ENCODE data around the gene BAZ2B. TPM values are rescaled to one million over a fixed set of nuclear protein-coding genes. Genes with fewer than 3 reads are reported as not detected.

The BAZ2B gene
- total and polyA plus RNA-seq, 9 of the 15 experiments (the other 6 are each of a cell fraction or from before 2014, with no cell fraction given), result 7.5 to 38.6 (median 19.8) TPM

DNA sequence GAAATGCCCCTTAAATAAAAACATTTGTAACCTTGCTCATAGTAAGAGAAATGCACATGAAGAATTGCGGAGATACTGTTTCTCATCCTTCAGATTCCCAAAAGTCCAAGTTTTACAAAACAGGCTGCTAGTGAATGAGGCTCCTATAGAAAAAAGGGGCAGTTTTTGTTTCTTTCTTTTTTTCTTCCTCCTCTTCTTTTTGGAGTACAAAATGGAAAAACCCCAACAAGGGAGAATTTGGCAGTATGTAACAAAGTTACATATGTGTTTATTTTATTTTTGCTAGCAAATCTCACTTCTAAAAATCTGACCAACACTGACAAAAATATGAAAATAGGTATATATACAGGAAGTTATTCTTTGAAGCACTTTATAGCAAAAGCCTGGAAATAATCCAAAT is 7.1 kb upstream of the BAZ2B start:
- Histone ChIP-seq H3K9me3 (replicated peaks; ENCODE audit: control insufficient read depth, insufficient read depth, low read depth, low read length) (no peaks in the 10 kb centered on the region), H3K4me1 (replicated peaks in 1 of 2; ENCODE audit: control insufficient read depth in 2 of 2, insufficient read depth in 2 of 2, low read length in 2 of 2) (no peaks in the 10 kb centered on the region), H3K27me3 (ENCODE audit: control insufficient read depth in 2 of 2, insufficient read depth in 2 of 2, low read length in 2 of 2) (no peaks in the 10 kb centered on the region), H3K36me3 (ENCODE audit: control insufficient read depth, insufficient read depth, low read length) (no peaks in the 10 kb centered on the region), H3K9me1 (ENCODE audit: control insufficient read depth, insufficient read depth, low read length) (no peaks in the 10 kb centered on the region), H3K27ac (ENCODE audit: extremely low read depth, low read depth, low read length) (no peak overlapping the region), H2AFZ (ENCODE audit: low read depth, low read length) (no peak overlapping the region), H4K20me1 (replicated peaks; ENCODE audit: control insufficient read depth, insufficient read depth, low read length) (no peaks in the 10 kb centered on the region), H3K4me3 (no peak overlapping the region), H3K4me2 (ENCODE audit: insufficient read depth, low read length) (no peak overlapping the region), H3K9ac (ENCODE audit: insufficient read depth in 1 of 2, low read depth in 2 of 2, low read length in 2 of 2) (no peak overlapping the region), H3K79me2 (ENCODE audit: control insufficient read depth, insufficient read depth, low read length) (no peaks in the 10 kb centered on the region)
- 86% methylated on average over 1 of the region's 1 CpG for WGBS (ENCODE audit: insufficient coverage, low coverage, missing lambda C conversion rate)
- no TSS peak for BruUV-seq (replicated peaks)
- TF ChIP-seq FOXM1 (IDR thresholded peaks at IDR 0.05; ENCODE audit: low read depth) (no peak), FOXM1 (CRISPR knock-in tag; IDR thresholded peaks at IDR 0.05; ENCODE audit: low read depth) (no peak), ZNF3 (CRISPR knock-in tag; IDR thresholded peaks at IDR 0.05) (no peak), COPS2 (conservative IDR thresholded peaks at IDR 0.05) (no peak), BRD9 (IDR thresholded peaks at IDR 0.05; ENCODE audit: low read depth, partially characterized antibody) (no peak), LEF1 (IDR thresholded peaks at IDR 0.05) (no peak), TRIM28 (IDR thresholded peaks at IDR 0.05) (no peak), NBN (IDR thresholded peaks at IDR 0.05; ENCODE audit: low read depth) (no peak)
- TF ChIP-seq, protein P1, sequence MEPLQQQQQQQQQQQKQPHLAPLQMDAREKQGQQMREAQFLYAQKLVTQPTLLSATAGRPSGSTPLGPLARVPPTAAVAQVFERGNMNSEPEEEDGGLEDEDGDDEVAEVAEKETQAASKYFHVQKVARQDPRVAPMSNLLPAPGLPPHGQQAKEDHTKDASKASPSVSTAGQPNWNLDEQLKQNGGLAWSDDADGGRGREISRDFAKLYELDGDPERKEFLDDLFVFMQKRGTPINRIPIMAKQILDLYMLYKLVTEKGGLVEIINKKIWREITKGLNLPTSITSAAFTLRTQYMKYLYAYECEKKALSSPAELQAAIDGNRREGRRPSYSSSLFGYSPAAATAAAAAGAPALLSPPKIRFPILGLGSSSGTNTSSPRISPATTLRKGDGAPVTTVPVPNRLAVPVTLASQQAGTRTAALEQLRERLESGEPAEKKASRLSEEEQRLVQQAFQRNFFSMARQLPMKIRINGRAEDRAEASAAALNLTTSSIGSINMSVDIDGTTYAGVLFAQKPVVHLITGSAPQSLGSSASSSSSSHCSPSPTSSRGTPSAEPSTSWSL (CRISPR knock-in tag; IDR thresholded peaks at IDR 0.05; ENCODE audit: borderline replicate concordance), result no peak
- TF ChIP-seq, protein P2, sequence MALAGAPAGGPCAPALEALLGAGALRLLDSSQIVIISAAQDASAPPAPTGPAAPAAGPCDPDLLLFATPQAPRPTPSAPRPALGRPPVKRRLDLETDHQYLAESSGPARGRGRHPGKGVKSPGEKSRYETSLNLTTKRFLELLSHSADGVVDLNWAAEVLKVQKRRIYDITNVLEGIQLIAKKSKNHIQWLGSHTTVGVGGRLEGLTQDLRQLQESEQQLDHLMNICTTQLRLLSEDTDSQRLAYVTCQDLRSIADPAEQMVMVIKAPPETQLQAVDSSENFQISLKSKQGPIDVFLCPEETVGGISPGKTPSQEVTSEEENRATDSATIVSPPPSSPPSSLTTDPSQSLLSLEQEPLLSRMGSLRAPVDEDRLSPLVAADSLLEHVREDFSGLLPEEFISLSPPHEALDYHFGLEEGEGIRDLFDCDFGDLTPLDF (CRISPR knock-in tag; IDR thresholded peaks at IDR 0.05), result no peak
- ChIA-PET POLR2A (no interaction called here), CTCF (ENCODE audit: low intra/inter-chr PET ratio) (no interaction called here)
- FAIRE-seq (no peak), DNase-seq (ENCODE audit: extremely low read depth in 1 of 4, low spot score in 3 of 4) (no peak), ATAC-seq (no peak)
- intact Hi-C loops (cut with micrococcal nuclease), result no loop called here
- in situ Hi-C loops (cut with MboI), result no loop called here

Data from K562 (cell line).